Neuronal stem cell (in vitro differentiated cells): ENCODE results near the gene PXK.

Experiments
- DNase-seq: peaks from one replicate; pipeline ENCODE4 v3.0.0-alpha.2; 2013; ENCODE audit warnings: low spot score
- H2AFZ ChIP-seq: one replicate; pipeline ENCODE4 v1.6.1; 2013; ENCODE audit warnings: mild to moderate bottlenecking, low read length, inconsistent platforms
- H2AK5ac ChIP-seq: 2 replicates; pipeline ENCODE4 v1.6.1; 2013; ENCODE audit warnings: low read depth, mild to moderate bottlenecking, inconsistent platforms, low read length, moderate library complexity, mixed read lengths
- H2BK120ac ChIP-seq: 2 replicates; pipeline ENCODE4 v1.6.1; 2013; ENCODE audit warnings: low read depth, mild to moderate bottlenecking, inconsistent platforms, low read length, moderate library complexity, mixed read lengths
- H2BK12ac ChIP-seq: one replicate; pipeline ENCODE4 v1.6.1; 2013; ENCODE audit warnings: low read length, inconsistent platforms
- H2BK15ac ChIP-seq: 2 replicates; pipeline ENCODE4 v1.6.1; 2013; ENCODE audit warnings: mild to moderate bottlenecking, low read length, inconsistent platforms, mixed read lengths
- H2BK5ac ChIP-seq: one replicate; pipeline ENCODE4 v1.6.1; 2013; ENCODE audit warnings: inconsistent platforms, mild to moderate bottlenecking, low read length, moderate library complexity
- H3K14ac ChIP-seq: one replicate; pipeline ENCODE4 v1.6.1; 2013; ENCODE audit warnings: low read length, inconsistent platforms
- H3K18ac ChIP-seq: 2 replicates; pipeline ENCODE4 v1.6.1; 2013; ENCODE audit warnings: low read length, inconsistent platforms
- H3K23ac ChIP-seq: 2 replicates; pipeline ENCODE4 v1.6.1; 2013; ENCODE audit warnings: low read depth, mild to moderate bottlenecking, mixed read lengths, low read length, inconsistent platforms; ENCODE audit not compliant: poor library complexity
- H3K27ac ChIP-seq: replicated peaks from 3 replicates; pipeline ENCODE4 v1.5.1; 2013; ENCODE audit warnings: low read length, inconsistent platforms
- H3K27me3 ChIP-seq, 3 experiments: 2 replicates each; pipeline ENCODE4 v1.6.1; 2013; ENCODE audit warnings: low read length in 3 of 3, mild to moderate bottlenecking in 2 of 3, inconsistent platforms in 1 of 3, low read depth in 1 of 3, mixed read lengths in 1 of 3, moderate library complexity in 1 of 3; ENCODE audit not compliant: control insufficient read depth in 3 of 3, insufficient read depth in 3 of 3
- H3K36me3 ChIP-seq, 2 donors: replicated peaks in 1 of 2; 2 replicates each; pipeline ENCODE4 v1.6.1; 2013; ENCODE audit warnings: low read length in 2 of 2; ENCODE audit not compliant: control insufficient read depth in 2 of 2, insufficient read depth in 2 of 2
- H3K4ac ChIP-seq: 2 replicates; pipeline ENCODE4 v1.6.1; 2013; ENCODE audit warnings: inconsistent platforms, mild to moderate bottlenecking, low read length, moderate library complexity
- H3K4me1 ChIP-seq, 2 donors: 1 replicate in 1 of 2; 2 replicates in 1 of 2; pipeline ENCODE4 v1.6.1; 2013; ENCODE audit warnings: low read length in 2 of 2, low read depth in 1 of 2; ENCODE audit not compliant: control insufficient read depth in 2 of 2, insufficient read depth in 1 of 2
- H3K4me2 ChIP-seq: one replicate; pipeline ENCODE4 v1.6.1; 2013; ENCODE audit warnings: mild to moderate bottlenecking, low read length, inconsistent platforms; ENCODE audit not compliant: insufficient read depth, poor library complexity, severe bottlenecking
- H3K4me3 ChIP-seq, 2 donors: 2 replicates each; pipeline ENCODE4 v1.5.1; 2013; ENCODE audit warnings: low read length in 2 of 2, mild to moderate bottlenecking in 2 of 2, inconsistent platforms in 1 of 2, moderate library complexity in 1 of 2
- H3K79me1 ChIP-seq: one replicate; pipeline ENCODE4 v1.6.1; 2013; ENCODE audit warnings: low read depth, mild to moderate bottlenecking, inconsistent platforms, low read length, moderate library complexity
- H3K9ac ChIP-seq: one replicate; pipeline ENCODE4 v1.6.1; 2013; ENCODE audit warnings: mild to moderate bottlenecking, low read depth, low read length, inconsistent platforms; ENCODE audit not compliant: poor library complexity
- H3K9me3 ChIP-seq, 2 donors: replicated peaks in 1 of 2; 2 replicates each; pipeline versions ENCODE3 to v1.6.1; 2013; ENCODE audit warnings: low read length in 2 of 2, mild to moderate bottlenecking in 2 of 2, inconsistent platforms in 1 of 2, low read depth in 1 of 2, mixed read lengths in 1 of 2, moderate library complexity in 1 of 2; ENCODE audit not compliant: control insufficient read depth in 2 of 2, insufficient read depth in 1 of 2
- H4K8ac ChIP-seq: one replicate; pipeline ENCODE4 v1.6.1; 2013; ENCODE audit warnings: low read depth, mild to moderate bottlenecking, inconsistent platforms, low read length, moderate library complexity
- H4K91ac ChIP-seq: one replicate; pipeline ENCODE4 v1.6.1; 2013; ENCODE audit warnings: low read length, low read depth, mild to moderate bottlenecking, inconsistent platforms; ENCODE audit not compliant: poor library complexity
- WGBS, 2 donors: extraction: QIAGEN DNeasy Blood & Tissue Kit; methylation state at CpG; one replicate each; pipeline ENCODE4 v1.1.7; 2013; ENCODE audit warnings: missing lambda C conversion rate in 2 of 2, mixed read lengths in 1 of 2; ENCODE audit not compliant: insufficient read length in 2 of 2, insufficient replicate concordance in 1 of 2; ENCODE audit errors: extremely low coverage in 2 of 2; 5-methylcytosine and 5-hydroxymethylcytosine counted together

Gene PXK

DNA sequence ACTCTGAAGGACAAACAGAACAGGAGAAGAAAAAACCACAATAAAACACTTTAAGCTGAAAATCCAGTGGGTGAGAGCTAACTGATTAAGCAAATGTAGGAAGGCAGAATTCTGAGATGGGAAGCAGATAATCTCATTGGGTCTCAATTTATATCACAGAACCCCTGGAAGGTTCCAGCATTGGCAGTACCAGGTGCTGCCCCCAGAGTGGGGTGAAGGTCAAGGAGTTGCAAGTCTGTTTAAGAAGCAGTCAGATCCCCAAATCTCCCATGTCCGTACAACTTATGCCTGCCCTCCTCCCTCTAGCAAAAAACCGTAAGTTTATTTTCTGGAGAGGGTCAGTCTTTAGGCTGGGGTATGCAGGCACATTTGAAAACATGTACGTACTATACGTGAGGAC is 45.1 kb downstream of the PXK start:
- Histone ChIP-seq H3K4ac (no peak overlapping the region), H3K9ac (no peak overlapping the region), H3K79me1 (no peaks in the 10 kb centered on the region), H2BK12ac (no peak overlapping the region), H3K4me1 (no peaks in the 10 kb centered on the region), H3K9me3 (no peaks in the 10 kb centered on the region), H3K23ac (no peak overlapping the region), H3K27ac (no peak overlapping the region), H4K8ac (no peak overlapping the region), H3K4me3 (no peak overlapping the region), H2BK15ac (no peak overlapping the region), H3K27me3 (no peaks in the 10 kb centered on the region), H3K18ac (no peak overlapping the region), H3K4me2 (no peak overlapping the region), H2BK120ac (no peak overlapping the region), H2AK5ac (no peak overlapping the region), H4K91ac (no peak overlapping the region), H2AFZ (no peak overlapping the region), H3K14ac (no peak overlapping the region), H3K36me3 (no peaks in the 10 kb centered on the region), H2BK5ac (no peak overlapping the region)
- no CpG with 5 or more reads among the region's 4 CpGs for WGBS, 2 donors
- DNase-seq: no peak

DNA sequence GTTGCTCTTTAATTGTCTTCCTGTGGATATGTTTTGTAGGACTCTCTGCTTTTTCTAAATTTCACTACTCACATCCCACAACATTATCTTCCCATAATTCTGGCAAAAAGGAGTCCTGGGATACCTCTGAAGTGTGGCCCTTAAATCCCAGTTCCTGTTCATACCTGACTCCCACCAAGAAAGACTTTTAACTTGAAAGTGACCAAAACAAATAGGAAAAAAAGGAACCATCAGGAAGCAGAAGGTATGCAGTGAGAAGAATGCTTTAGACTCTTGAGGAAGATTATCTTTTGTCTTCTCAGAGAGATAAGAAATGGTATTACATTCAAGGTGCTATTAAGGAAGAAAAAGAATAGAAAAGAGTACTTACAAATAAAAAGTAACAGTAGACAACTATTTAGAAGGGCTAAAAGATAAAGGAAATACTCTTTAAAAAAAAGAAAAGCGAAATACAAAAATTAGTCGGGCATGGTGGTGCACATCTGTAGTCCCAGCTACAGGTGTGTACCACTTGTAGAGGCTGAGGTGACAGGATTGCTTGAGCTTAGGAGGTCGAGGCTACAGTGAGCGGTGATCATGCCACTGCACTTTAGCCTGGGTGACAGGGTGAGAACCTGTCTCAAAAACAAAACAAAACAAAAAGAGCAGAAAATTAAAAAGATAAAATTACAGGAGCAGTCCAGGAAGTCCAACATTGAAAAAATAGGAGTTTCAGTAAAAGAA is 46.8 kb downstream of the PXK start:
- Histone ChIP-seq H3K4me1 (no peaks in the 10 kb centered on the region), H4K91ac (no peak overlapping the region), H2BK12ac (no peak overlapping the region), H2BK120ac (no peak overlapping the region), H2BK5ac (no peak overlapping the region), H3K4me3 (no peak overlapping the region), H3K79me1 (no peaks in the 10 kb centered on the region), H3K4ac (no peak overlapping the region), H3K9me3 (no peaks in the 10 kb centered on the region), H2AK5ac (no peak overlapping the region), H3K4me2 (no peak overlapping the region), H2BK15ac (no peak overlapping the region), H3K36me3 (no peaks in the 10 kb centered on the region), H3K27me3 (no peaks in the 10 kb centered on the region), H3K9ac (no peak overlapping the region), H3K27ac (no peak overlapping the region), H4K8ac (no peak overlapping the region), H3K14ac (no peak overlapping the region), H3K23ac (no peak overlapping the region), H3K18ac (no peak overlapping the region), H2AFZ (no peak overlapping the region)
- no peak for DNase-seq
- WGBS, 2 donors: no CpG with 5 or more reads among the region's 4 CpGs

DNA sequence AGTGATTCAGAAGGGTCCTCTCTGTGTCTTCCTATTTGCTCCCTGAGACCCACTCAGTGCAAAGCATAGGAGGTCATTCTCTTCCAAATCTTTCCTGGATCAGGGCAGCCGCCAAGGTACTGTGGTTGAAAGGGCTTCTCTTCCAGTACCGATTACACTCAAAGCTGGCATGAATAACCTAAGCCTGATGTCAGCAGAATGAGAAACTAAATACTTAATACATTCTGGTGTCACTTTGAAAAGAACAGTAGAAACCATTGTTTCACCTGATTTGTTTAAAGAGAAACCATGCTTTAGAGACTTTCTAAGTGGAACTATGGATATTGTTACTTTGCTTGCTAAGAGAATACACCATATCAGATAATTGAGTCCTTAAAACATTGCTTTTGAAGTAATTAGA is 50.8 kb downstream of the PXK start:
- no CpG with 5 or more reads among the region's 2 CpGs for WGBS, 2 donors
- no peak overlapping the region for H2AFZ ChIP-seq
- H2AK5ac ChIP-seq: no peak overlapping the region
- H3K23ac ChIP-seq: no peak overlapping the region
- no peaks in the 10 kb centered on the region for H3K4me1 ChIP-seq
- H3K14ac ChIP-seq: no peak overlapping the region
- no peak overlapping the region for H3K9ac ChIP-seq
- H3K9me3 ChIP-seq: no peaks in the 10 kb centered on the region
- no peak overlapping the region for H3K4me3 ChIP-seq
- H2BK5ac ChIP-seq: no peak overlapping the region
- H3K4me2 ChIP-seq: no peak overlapping the region
- H3K18ac ChIP-seq: no peak overlapping the region
- no peak for DNase-seq
- no peaks in the 10 kb centered on the region for H3K27me3 ChIP-seq
- H2BK120ac ChIP-seq: no peak overlapping the region
- no peak overlapping the region for H2BK12ac ChIP-seq
- no peak overlapping the region for H2BK15ac ChIP-seq
- no peak overlapping the region for H3K27ac ChIP-seq
- H3K79me1 ChIP-seq: no peaks in the 10 kb centered on the region
- no peak overlapping the region for H3K4ac ChIP-seq
- H4K8ac ChIP-seq: no peak overlapping the region
- no peaks in the 10 kb centered on the region for H3K36me3 ChIP-seq
- no peak overlapping the region for H4K91ac ChIP-seq

GRCh38 chr3:58383904-58384303 is 51.2 kb downstream of the PXK start:
- Histone ChIP-seq H3K23ac (no peak overlapping the region), H3K9ac (no peak overlapping the region), H4K8ac (no peak overlapping the region), H3K4me3 (no peak overlapping the region), H3K4me1 (peaks cover 0 to 3% of the 10 kb centered on the region in 2 donors), H3K4ac (no peak overlapping the region), H3K79me1 (no peaks in the 10 kb centered on the region), H2BK15ac (no peak overlapping the region), H3K36me3 (no peaks in the 10 kb centered on the region), H2BK120ac (no peak overlapping the region), H3K27me3 (no peaks in the 10 kb centered on the region), H3K4me2 (no peak overlapping the region), H2AFZ (no peak overlapping the region), H3K18ac (no peak overlapping the region), H3K14ac (no peak overlapping the region), H2BK5ac (no peak overlapping the region), H3K27ac (no peak overlapping the region), H4K91ac (no peak overlapping the region), H2BK12ac (no peak overlapping the region), H3K9me3 (no peaks in the 10 kb centered on the region), H2AK5ac (no peak overlapping the region)
- no peak for DNase-seq
- WGBS, 2 donors: no CpG with 5 or more reads among the region's 4 CpGs
